Measurements from ENCODE around the gene TYRP1. TPM values are rescaled to one million over a fixed set of nuclear protein-coding genes. Genes with fewer than 3 reads are reported as not detected.

Gene TYRP1, protein sequence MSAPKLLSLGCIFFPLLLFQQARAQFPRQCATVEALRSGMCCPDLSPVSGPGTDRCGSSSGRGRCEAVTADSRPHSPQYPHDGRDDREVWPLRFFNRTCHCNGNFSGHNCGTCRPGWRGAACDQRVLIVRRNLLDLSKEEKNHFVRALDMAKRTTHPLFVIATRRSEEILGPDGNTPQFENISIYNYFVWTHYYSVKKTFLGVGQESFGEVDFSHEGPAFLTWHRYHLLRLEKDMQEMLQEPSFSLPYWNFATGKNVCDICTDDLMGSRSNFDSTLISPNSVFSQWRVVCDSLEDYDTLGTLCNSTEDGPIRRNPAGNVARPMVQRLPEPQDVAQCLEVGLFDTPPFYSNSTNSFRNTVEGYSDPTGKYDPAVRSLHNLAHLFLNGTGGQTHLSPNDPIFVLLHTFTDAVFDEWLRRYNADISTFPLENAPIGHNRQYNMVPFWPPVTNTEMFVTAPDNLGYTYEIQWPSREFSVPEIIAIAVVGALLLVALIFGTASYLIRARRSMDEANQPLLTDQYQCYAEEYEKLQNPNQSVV
- 100 to 1,000 TPM in 2 of 4 donors, 10 to 100 TPM in 2; 79.7 to 250 (median 110) TPM for total RNA-seq

- WGBS: 87% methylated on average over 3 of the region's 3 CpGs
- Histone ChIP-seq H3K27ac (no peak within 1 kb of the TSS), H3K9me3 (no peaks in the 10 kb centered on the region), H3K27me3 (peaks cover 2% of the 10 kb centered on the region), H3K36me3 (no peaks in the 10 kb centered on the region), H3K4me3 (no peak within 1 kb of the TSS), H3K4me1 (no peaks in the 10 kb centered on the region)
- no peak for DNase-seq (ENCODE audit: low spot score in 2 of 2)
- TF ChIP-seq POLR2AphosphoS5 (IDR thresholded peaks at IDR 0.05) (no peak), EP300 (IDR thresholded peaks at IDR 0.05) (no peak), POLR2A (IDR thresholded peaks at IDR 0.05) (no peak)
- TF ChIP-seq, protein P1, sequence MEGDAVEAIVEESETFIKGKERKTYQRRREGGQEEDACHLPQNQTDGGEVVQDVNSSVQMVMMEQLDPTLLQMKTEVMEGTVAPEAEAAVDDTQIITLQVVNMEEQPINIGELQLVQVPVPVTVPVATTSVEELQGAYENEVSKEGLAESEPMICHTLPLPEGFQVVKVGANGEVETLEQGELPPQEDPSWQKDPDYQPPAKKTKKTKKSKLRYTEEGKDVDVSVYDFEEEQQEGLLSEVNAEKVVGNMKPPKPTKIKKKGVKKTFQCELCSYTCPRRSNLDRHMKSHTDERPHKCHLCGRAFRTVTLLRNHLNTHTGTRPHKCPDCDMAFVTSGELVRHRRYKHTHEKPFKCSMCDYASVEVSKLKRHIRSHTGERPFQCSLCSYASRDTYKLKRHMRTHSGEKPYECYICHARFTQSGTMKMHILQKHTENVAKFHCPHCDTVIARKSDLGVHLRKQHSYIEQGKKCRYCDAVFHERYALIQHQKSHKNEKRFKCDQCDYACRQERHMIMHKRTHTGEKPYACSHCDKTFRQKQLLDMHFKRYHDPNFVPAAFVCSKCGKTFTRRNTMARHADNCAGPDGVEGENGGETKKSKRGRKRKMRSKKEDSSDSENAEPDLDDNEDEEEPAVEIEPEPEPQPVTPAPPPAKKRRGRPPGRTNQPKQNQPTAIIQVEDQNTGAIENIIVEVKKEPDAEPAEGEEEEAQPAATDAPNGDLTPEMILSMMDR (IDR thresholded peaks at IDR 0.05): no peak
Measured at GRCh38 chr9:12693141-12693540, at the start of gene TYRP1. Gene TYRP1, plus strand, starts transcription at chr9:12693385. Its CDS starts 612 bp downstream, at chr9:12693997.

- TF ChIP-seq EP300 (IDR thresholded peaks at IDR 0.05) (no peak), POLR2AphosphoS5 (IDR thresholded peaks at IDR 0.05) (no peak), POLR2A (IDR thresholded peaks at IDR 0.05) (no peak)
- TF ChIP-seq, protein P1 (IDR thresholded peaks at IDR 0.05): no peak
- Histone ChIP-seq H3K4me3 (no peak overlapping the region), H3K27ac (no peak overlapping the region), H3K9me3 (no peaks in the 10 kb centered on the region), H3K4me1 (no peaks in the 10 kb centered on the region), H3K36me3 (no peaks in the 10 kb centered on the region), H3K27me3 (no peaks in the 10 kb centered on the region)
- no peak for DNase-seq (ENCODE audit: low spot score in 2 of 2)
Measured at GRCh38 chr9:12643686-12644085, 49.5 kb upstream of the TYRP1 start.

DNA sequence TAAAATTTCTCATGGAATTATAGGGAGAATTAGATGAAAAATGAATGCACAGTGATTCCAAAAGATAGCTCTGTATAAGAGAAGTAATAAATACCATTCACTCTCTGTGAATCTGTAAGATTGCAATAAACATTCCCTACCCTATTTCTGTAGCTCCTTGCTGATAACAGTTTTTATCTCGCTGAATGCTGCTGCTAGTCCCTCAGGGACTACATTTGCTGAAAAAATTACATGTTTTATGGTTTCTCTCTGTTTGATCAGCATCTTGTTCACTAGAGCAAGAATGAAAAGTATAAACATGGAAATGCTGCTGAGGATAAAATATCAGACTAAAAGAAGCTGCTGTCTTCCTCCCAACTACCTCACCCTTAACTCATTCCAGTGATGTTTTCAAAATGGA lies 44.3 kb upstream of the TYRP1 start:
- no peaks in the 10 kb centered on the region for H3K36me3 ChIP-seq
- H3K4me1 ChIP-seq: no peaks in the 10 kb centered on the region
- 36% methylated on average over 1 of the region's 1 CpG for WGBS

DNA sequence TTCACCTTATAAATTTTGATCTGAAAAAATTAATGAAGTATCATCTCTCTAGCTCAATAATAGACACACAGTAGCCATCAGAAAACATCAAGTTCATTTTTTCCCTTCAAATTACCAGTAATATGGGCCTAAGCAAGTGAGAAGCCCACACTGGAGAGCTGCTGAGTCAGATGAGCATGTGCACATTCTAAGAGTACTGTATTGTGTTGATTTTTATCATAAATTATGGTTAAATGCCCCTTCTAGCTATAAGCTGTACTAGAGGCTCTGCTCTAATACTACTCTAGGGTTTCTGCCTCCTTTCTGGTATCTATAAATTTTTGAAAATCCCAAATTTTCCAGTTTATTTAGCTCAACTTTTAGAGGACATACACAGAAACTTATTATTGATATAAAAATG lies 42.1 kb upstream of the TYRP1 start:
- no peak overlapping the region for H3K27ac ChIP-seq
- no peaks in the 10 kb centered on the region for H3K36me3 ChIP-seq
- no peak for DNase-seq (ENCODE audit: low spot score in 2 of 2)
- H3K4me1 ChIP-seq: no peaks in the 10 kb centered on the region
- no peaks in the 10 kb centered on the region for H3K9me3 ChIP-seq
- no peak for TF ChIP-seq POLR2A (IDR thresholded peaks at IDR 0.05)
- TF ChIP-seq POLR2AphosphoS5 (IDR thresholded peaks at IDR 0.05): no peak
- TF ChIP-seq, protein P1 (IDR thresholded peaks at IDR 0.05): no peak
- TF ChIP-seq EP300 (IDR thresholded peaks at IDR 0.05): no peak
- no peak overlapping the region for H3K4me3 ChIP-seq
- no peaks in the 10 kb centered on the region for H3K27me3 ChIP-seq

More for the DNA sequence above, 44.3 kb upstream of the TYRP1 start:
- DNase-seq (ENCODE audit: low spot score in 2 of 2): no peak
- no peaks in the 10 kb centered on the region for H3K9me3 ChIP-seq
- no peak overlapping the region for H3K4me3 ChIP-seq
- no peaks in the 10 kb centered on the region for H3K27me3 ChIP-seq
- H3K27ac ChIP-seq: no peak overlapping the region
- TF ChIP-seq, protein P1 (IDR thresholded peaks at IDR 0.05): no peak
- TF ChIP-seq POLR2A (IDR thresholded peaks at IDR 0.05): no peak
- no peak for TF ChIP-seq EP300 (IDR thresholded peaks at IDR 0.05)
- TF ChIP-seq POLR2AphosphoS5 (IDR thresholded peaks at IDR 0.05): no peak

DNA sequence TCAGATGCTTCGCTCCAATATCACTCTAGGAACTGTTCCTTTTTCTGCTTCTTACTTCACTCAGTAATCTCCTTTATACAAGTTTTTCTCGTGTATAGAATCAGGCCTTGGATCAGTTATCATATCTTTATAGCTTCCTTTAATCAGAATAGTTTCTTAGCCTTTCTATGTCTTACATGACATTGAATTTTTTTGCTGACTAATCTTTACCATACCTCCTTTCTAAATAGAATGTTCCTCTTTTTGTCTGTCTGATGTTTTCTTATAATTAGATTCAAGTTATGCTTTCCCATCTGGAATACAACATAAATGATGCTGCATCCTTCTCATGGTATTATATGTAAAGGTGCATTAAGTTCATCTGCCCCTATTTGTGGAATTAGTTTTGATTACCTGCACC lies 40.2 kb upstream of the TYRP1 start:
- no peak overlapping the region for H3K4me3 ChIP-seq
- H3K36me3 ChIP-seq: no peaks in the 10 kb centered on the region
- TF ChIP-seq POLR2AphosphoS5 (IDR thresholded peaks at IDR 0.05) (no peak), EP300 (IDR thresholded peaks at IDR 0.05) (no peak), POLR2A (IDR thresholded peaks at IDR 0.05) (no peak)
- TF ChIP-seq, protein P1 (IDR thresholded peaks at IDR 0.05): no peak
- no peak for DNase-seq (ENCODE audit: low spot score in 2 of 2)
- H3K27ac ChIP-seq: no peak overlapping the region
- no peaks in the 10 kb centered on the region for H3K9me3 ChIP-seq
- 22% methylated on average over 2 of the region's 2 CpGs for WGBS
- no peaks in the 10 kb centered on the region for H3K4me1 ChIP-seq
- H3K27me3 ChIP-seq: no peaks in the 10 kb centered on the region

Measured in suprapubic skin (tissue), 4 donors.